NCI-H748 (cell line): ENCODE data around the gene RETSAT.

Source experiments
- DNase-seq: peaks from one replicate; lab custom pipeline; 2025; ENCODE audit not compliant: unreplicated experiment; lab: John Stamatoyannopoulos, UW

RETSAT gene

GRCh38 chr2:85309699-85310321 lies 44.5 kb downstream of the RETSAT start:
- DNase-seq, result no peak

GRCh38 chr2:85308896-85309555 lies 45.3 kb downstream of the RETSAT start:
- peak; percentile 52 for DNase-seq

GRCh38 chr2:85308201-85308600 lies 46.1 kb downstream of the RETSAT start:
- DNase-seq, result no peak

- DNase-seq, result no peak
Measured at GRCh38 chr2:85307527-85307897, 46.8 kb downstream of the RETSAT start.

- DNase-seq, result no peak
Measured at GRCh38 chr2:85303780-85304531, 50.4 kb downstream of the RETSAT start.

- DNase-seq, result peak; percentile 10
Measured at GRCh38 chr2:85302121-85302520, 52.2 kb downstream of the RETSAT start.
